KOPT-K1 (cell line): Measurements from ENCODE around the gene SOX14.

ENCODE experiments used
- H3K27ac ChIP-seq: fragments of 200-600 bp; sonication (generic); 2 replicates; pipeline ENCODE4 v1.5.1; 2016; ENCODE audit warnings: antibody characterized with exemption, mild to moderate bottlenecking, low read depth, low read length; ENCODE audit not compliant: poor library complexity, severe bottlenecking
- H3K36me3 ChIP-seq: fragments of 200-600 bp; sonication (generic); 2 replicates; pipeline ENCODE4 v1.5.1; 2017; ENCODE audit warnings: antibody characterized with exemption, mild to moderate bottlenecking, low read length, moderate library complexity; ENCODE audit not compliant: insufficient read depth
- H3K9me3 ChIP-seq: fragments of 200-600 bp; sonication (generic); 2 replicates; pipeline ENCODE4 v1.5.1; 2017; ENCODE audit warnings: antibody characterized with exemption, low read length, mild to moderate bottlenecking; ENCODE audit not compliant: insufficient read depth, poor library complexity, severe bottlenecking

Gene SOX14

DNA sequence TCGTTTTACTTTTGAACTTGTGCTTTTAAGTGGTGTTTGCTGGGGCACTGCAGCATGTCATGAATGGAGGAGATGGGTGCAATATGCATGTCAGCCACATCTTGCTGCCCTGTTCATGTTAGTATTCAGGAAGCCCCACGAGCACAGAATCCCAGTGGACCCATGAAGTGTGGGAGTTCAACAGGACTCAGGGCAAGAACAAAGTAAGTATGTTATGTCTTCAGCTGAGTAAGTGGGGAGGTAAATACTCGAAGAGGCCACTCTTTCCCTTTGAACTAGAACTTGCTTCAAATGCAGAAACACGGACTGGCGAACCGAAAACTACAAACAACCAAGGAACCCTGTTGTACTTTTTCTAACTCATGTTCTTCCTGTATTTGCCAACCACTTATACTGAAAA lies 23.4 kb downstream of the SOX14 start:
- Histone ChIP-seq H3K27ac (no peak overlapping the region), H3K9me3 (no peaks in the 10 kb centered on the region), H3K36me3 (no peaks in the 10 kb centered on the region)

DNA sequence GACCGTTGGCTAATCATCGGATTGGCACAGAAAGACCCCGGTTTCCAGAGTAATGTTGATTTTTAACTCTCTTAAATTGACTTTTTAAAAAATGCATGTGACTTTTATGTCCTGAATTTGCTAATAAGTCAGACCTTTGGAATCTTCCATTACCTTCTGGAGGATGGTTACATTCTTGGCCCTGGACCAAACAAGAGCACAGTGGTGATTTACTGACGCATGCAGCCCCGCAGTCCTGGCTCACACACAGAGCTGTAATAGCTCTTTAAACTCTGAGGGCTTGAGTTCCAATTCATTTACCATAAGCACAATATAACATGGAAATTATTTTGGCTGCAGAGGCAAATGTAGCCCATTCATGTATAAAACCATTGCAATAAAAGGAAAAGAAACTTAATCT lies 25.1 kb downstream of the SOX14 start:
- Histone ChIP-seq H3K27ac (no peak overlapping the region), H3K9me3 (no peaks in the 10 kb centered on the region), H3K36me3 (no peaks in the 10 kb centered on the region)

DNA sequence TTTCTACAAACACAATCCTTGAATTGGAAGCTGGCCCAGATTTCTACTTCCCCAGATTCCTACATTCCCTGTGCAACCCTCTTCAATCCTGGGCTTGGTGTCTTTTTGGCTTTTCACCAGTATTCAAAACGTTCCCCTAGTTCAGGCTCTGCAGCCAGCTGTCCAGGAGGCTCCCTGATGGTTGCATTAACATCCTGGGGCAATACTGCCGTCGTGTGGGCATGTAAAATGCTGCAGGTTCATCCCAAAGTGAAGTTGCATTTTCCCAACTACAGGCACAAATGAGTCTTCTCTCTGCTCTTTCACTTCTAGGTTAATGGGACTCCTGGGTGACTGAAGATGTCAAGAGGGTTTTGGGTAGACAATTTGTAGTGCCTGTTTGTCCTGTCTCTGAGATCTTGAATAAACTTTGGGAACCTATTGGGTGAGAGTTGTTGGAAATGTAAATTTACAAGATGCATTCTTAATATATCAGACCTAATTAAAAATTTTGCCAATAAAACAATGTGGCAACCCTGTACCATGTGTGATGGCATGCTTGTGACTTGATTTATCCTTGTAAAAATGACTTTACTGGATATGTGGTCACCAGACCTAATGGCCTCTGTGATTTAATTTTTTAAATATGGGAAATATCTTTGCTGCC lies 28.6 kb downstream of the SOX14 start:
- H3K36me3 ChIP-seq = no peaks in the 10 kb centered on the region
- no peak overlapping the region for H3K27ac ChIP-seq
- no peaks in the 10 kb centered on the region for H3K9me3 ChIP-seq

DNA sequence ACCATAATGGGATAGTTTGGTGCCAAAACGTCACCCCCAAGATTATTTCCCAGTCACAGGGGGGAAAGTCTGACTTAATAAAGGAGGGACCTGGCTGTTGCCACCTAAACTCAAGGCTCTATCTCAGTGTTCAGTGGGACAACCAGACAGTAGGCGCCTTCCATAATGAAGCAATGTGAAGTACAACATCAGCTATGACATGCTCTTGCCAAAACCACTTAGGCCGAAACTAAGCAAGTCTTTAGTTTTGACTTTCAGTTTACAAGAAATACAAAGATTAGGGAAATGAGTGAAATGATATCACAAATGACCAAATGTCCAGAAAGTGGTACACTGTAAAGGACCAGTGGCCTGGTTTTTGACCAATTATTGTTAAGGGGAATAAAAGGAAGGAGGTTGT lies 32.9 kb downstream of the SOX14 start:
- H3K9me3 ChIP-seq = no peaks in the 10 kb centered on the region
- H3K36me3 ChIP-seq = no peaks in the 10 kb centered on the region
- no peak overlapping the region for H3K27ac ChIP-seq

DNA sequence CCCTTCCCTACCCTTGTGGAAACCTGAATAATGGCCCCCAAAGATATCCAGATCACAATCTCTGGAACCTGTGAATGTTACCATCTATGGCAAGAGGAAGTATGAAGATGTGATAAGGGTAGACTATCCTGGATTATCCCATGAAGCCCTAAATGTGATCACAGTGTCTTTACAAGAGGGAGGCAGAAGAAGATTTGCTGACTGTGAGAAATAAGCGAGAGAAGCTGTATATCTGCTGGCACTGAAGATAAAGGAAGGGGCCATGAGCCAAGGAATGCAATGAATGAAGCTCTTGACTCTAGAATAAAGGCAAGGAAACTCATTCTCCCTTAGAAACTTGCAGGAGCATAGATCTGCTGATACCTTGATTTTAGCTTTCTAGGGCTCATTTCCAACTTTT lies 39.1 kb downstream of the SOX14 start:
- H3K27ac ChIP-seq = no peak overlapping the region
- H3K9me3 ChIP-seq = no peaks in the 10 kb centered on the region
- no peaks in the 10 kb centered on the region for H3K36me3 ChIP-seq

DNA sequence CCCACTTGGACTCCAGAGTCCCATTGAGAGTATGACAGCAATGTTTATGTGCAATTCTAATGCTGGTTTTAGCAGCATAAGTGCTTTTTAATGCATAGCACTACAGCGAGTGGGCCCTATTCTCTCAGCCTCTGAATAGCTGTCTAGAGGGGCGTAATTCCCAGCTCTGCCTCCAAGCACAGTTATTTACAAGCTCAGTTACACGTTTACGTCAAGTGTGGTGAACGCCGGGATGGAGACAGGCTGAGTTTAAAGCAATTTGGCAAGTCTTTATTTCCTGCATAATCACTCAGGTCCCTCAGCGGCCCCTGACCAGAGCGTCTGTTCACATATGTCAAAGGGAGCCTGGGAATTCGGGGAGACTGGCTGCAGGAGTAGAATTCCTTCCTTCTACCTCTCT lies 43.9 kb downstream of the SOX14 start:
- H3K9me3 ChIP-seq = no peaks in the 10 kb centered on the region
- no peak overlapping the region for H3K27ac ChIP-seq
- no peaks in the 10 kb centered on the region for H3K36me3 ChIP-seq

DNA sequence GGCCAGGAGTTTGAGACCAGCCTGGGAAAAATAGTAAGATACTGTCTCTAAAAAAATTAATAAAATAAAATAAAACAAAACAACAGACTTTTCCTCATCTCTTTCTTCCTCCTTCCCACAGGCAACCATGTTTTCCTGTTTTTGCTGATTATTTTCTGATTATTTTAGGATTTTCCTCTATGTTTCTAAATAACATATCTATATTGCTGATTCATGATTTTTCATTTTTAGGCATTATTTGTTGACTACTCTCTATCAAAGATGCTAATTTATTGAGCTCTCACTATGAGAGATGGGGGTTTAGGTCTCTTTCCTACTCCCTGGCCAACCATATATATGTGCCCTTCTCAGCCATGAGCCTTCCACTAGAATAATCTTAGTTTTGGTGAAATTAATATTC lies 45.4 kb downstream of the SOX14 start:
- H3K36me3 ChIP-seq = no peaks in the 10 kb centered on the region
- H3K27ac ChIP-seq = no peak overlapping the region
- no peaks in the 10 kb centered on the region for H3K9me3 ChIP-seq

DNA sequence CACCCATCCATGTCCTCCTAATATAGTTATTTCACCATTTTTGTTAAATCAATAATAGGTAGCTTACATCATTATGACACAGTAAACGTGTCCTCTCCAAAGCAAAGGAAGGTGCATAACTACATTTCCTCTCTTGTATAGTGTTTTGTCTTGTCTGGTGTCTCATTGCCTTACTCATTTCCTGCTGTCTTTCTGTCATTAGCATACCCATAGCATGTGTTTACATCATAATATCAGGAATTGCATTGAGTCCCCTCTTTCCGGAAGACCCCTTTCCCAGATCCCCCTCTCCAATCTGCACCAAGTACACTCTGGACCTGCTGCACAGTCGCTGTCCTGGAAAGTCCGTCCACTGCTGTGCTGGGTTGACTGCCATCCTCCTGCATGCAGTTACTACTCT lies 47.9 kb downstream of the SOX14 start:
- no peaks in the 10 kb centered on the region for H3K9me3 ChIP-seq

DNA sequence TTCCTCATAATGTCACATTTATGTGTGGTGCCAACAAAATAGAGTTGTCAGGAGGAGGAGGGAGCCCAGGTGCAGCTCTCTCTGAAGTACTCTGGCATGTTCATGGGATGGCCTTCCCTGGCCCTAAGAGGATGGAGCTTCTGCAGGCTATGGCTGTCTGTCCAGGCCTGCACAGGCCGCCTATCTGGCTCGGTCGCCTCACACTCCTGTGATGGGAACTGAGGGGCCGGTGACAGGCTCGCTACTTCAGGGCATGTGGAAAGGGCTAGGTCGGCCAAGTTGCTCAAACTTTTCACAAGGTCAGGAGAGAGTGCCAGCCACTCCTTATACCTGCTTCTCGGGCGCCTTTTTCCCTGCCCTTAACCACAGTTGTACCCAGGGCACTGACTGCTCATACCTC lies 51.1 kb downstream of the SOX14 start:
- Histone ChIP-seq H3K36me3 (no peaks in the 10 kb centered on the region), H3K27ac (no peak overlapping the region), H3K9me3 (no peaks in the 10 kb centered on the region)

More for the DNA sequence above, 47.9 kb downstream of the SOX14 start:
- no peaks in the 10 kb centered on the region for H3K36me3 ChIP-seq
- no peak overlapping the region for H3K27ac ChIP-seq
